Mesothelial cell of epicardium (in vitro differentiated cells): Measurements from ENCODE around the gene HAUS3. TPM values are rescaled to one million over a fixed set of nuclear protein-coding genes. Genes with fewer than 3 reads are reported as not detected.
"Not testable (repeated sequence)": the region's sequence is repeated elsewhere in the genome, so short reads cannot be mapped to it uniquely, and the experiment has no call there.

Source experiments
- DNase-seq, 2 experiments: peaks; one replicate each; pipeline ENCODE4 v3.0.0; 2021; ENCODE audit warnings: low spot score in 2 of 2; ENCODE audit not compliant: unreplicated experiment in 2 of 2
- H3K27ac Mint-ChIP-seq: 2 replicates; pipeline ENCODE4 v1.8.0; 2021; ENCODE audit warnings: mixed read lengths
- H3K27me3 Mint-ChIP-seq: 2 replicates; pipeline ENCODE4 v1.8.0; 2021; ENCODE audit warnings: low read depth, mixed read lengths
- H3K36me3 Mint-ChIP-seq: 2 replicates; pipeline ENCODE4 v1.8.0; 2021; ENCODE audit warnings: mixed read lengths
- H3K4me1 Mint-ChIP-seq: 2 replicates; pipeline ENCODE4 v1.8.0; 2021; ENCODE audit warnings: mixed read lengths
- H3K4me3 Mint-ChIP-seq: 2 replicates; pipeline ENCODE4 v1.8.0; 2021; ENCODE audit warnings: mild to moderate bottlenecking, moderate library complexity, mixed read lengths
- H3K9me3 Mint-ChIP-seq: 2 replicates; pipeline ENCODE4 v1.8.0; 2021; ENCODE audit warnings: mixed read lengths
- total RNA-seq: library from RNA; stranded (reverse); gene quantifications from 3 replicates; pipeline ENCODE4 v1.2.1, GENCODE V29; 2021
- TF ChIP-seq, protein P1 (sequence below): fragments of 200-600 bp; sonication (generic); IDR thresholded peaks from one replicate; pipeline ENCODE4 v1.5.0; 2021; ENCODE audit warnings: antibody characterized with exemption; ENCODE audit not compliant: unreplicated experiment

The HAUS3 gene
- total RNA-seq, 1 donor from 2014 or later = 16.9 TPM

DNA sequence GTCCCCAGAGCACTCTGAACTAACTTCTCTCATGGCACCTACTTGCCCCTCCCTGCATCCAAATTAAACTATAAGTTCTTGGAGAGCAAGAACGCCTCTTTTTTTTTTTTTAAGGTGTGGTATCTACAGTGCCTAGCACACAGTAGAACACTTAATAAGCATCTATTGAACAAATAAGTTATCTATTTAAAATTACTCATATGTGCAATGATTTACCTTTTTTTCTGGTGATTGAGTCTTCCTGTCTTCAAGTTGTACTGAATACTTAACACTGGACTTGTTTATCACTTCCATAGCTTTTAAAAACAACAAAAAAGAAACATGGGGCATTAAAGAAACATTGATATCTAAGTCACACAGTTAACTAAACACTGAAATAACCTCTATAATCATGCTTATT, 29.1 kb downstream of the HAUS3 start:
- H3K27me3 Mint-ChIP-seq = peaks cover 8% of the 10 kb centered on the region

DNA sequence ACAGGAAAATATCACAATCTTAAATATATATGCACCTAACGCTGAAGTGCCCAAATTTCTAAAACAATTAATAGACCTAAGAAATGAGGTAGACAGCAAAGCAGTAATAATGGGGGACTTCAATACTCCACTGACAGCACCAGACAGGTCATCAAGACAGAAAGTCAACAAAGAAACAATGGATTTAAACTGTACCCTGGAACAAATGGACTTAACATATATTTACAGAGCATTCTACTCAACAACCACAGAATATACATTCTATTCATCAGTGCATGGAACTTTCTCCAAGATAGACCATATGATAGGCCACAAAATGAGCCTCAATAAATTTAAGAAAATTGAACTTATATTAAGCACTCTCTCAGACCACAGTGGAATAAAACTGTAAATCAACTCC, 39.1 kb downstream of the HAUS3 start:
- not testable (repeated sequence) for H3K36me3 Mint-ChIP-seq, H3K27ac Mint-ChIP-seq, H3K9me3 Mint-ChIP-seq, H3K27me3 Mint-ChIP-seq, DNase-seq, H3K4me3 Mint-ChIP-seq, H3K4me1 Mint-ChIP-seq

More for the DNA sequence above, 29.1 kb downstream of the HAUS3 start:
- Mint-ChIP-seq H3K36me3 (no peaks in the 10 kb centered on the region), H3K4me3 (no peak overlapping the region), H3K27ac (no peak overlapping the region), H3K9me3 (no peaks in the 10 kb centered on the region), H3K4me1 (no peaks in the 10 kb centered on the region)
- no peak for DNase-seq
- TF ChIP-seq, protein P1, sequence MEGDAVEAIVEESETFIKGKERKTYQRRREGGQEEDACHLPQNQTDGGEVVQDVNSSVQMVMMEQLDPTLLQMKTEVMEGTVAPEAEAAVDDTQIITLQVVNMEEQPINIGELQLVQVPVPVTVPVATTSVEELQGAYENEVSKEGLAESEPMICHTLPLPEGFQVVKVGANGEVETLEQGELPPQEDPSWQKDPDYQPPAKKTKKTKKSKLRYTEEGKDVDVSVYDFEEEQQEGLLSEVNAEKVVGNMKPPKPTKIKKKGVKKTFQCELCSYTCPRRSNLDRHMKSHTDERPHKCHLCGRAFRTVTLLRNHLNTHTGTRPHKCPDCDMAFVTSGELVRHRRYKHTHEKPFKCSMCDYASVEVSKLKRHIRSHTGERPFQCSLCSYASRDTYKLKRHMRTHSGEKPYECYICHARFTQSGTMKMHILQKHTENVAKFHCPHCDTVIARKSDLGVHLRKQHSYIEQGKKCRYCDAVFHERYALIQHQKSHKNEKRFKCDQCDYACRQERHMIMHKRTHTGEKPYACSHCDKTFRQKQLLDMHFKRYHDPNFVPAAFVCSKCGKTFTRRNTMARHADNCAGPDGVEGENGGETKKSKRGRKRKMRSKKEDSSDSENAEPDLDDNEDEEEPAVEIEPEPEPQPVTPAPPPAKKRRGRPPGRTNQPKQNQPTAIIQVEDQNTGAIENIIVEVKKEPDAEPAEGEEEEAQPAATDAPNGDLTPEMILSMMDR = no peak

DNA sequence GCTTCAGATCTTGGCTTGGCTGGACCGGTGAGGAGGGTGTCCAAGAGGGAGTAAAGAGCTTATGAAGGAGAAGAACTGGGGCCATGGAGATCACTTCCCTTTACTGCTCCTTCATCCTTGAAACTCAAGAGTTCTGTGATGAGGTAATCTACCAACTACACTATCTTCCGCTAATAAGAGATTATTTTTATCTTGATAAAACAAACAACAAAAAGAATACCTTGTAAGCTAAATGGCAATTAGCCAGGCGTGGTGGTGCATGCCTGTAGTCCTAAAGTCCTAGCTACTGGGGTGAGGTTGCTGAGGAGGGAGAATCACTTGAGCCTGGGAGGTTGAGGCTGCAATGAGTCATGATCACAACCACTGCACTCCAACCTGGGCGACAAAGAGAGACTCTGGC, 47.4 kb downstream of the HAUS3 start:
- no peak overlapping the region for H3K27ac Mint-ChIP-seq
- peaks cover 12% of the 10 kb centered on the region for H3K9me3 Mint-ChIP-seq
- no peaks in the 10 kb centered on the region for H3K4me1 Mint-ChIP-seq
- TF ChIP-seq, protein P1 = no peak
- peaks cover 9% of the 10 kb centered on the region for H3K36me3 Mint-ChIP-seq
- H3K27me3 Mint-ChIP-seq = no peaks in the 10 kb centered on the region
- no peak overlapping the region for H3K4me3 Mint-ChIP-seq
- no peak for DNase-seq

- Mint-ChIP-seq H3K27me3 (no peaks in the 10 kb centered on the region), H3K27ac (no peak overlapping the region)
Observed at GRCh38 chr4:2193326-2193725, 48.6 kb downstream of the HAUS3 start.

DNA sequence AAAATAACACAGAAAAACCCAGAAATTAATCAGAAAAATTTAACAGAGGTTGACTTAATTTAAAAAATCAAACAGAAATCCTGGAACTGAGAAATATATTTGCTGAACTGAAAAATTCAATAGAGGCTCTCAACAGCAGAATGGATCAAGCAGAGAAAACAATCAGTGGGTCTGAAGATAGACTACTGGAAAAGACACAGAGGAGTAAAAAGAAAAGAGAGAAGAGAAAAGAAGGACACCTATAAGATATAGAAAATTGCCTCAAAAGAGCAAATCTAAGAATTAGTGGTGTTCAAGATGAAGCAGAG, 55.1 kb downstream of the HAUS3 start:
- H3K9me3 Mint-ChIP-seq = peaks cover 32% of the 10 kb centered on the region
- H3K27ac Mint-ChIP-seq = no peak overlapping the region
- H3K4me1 Mint-ChIP-seq = no peaks in the 10 kb centered on the region

More at GRCh38 chr4:2193326-2193725, 48.6 kb downstream of the HAUS3 start:
- Mint-ChIP-seq H3K36me3 (peaks cover 7% of the 10 kb centered on the region), H3K9me3 (peaks cover 11% of the 10 kb centered on the region), H3K4me1 (no peaks in the 10 kb centered on the region), H3K4me3 (no peak overlapping the region)
- TF ChIP-seq, protein P1 = no peak
- DNase-seq = no peak

GRCh38 chr4:2186133-2186864, 55.6 kb downstream of the HAUS3 start:
- Mint-ChIP-seq H3K27me3 (no peaks in the 10 kb centered on the region), H3K27ac (no peak overlapping the region), H3K9me3 (peaks cover 32% of the 10 kb centered on the region), H3K36me3 (peaks cover 12% of the 10 kb centered on the region), H3K4me1 (no peaks in the 10 kb centered on the region), H3K4me3 (no peak overlapping the region)
- TF ChIP-seq, protein P1 = no peak
- DNase-seq = no peak

More for the DNA sequence above, 55.1 kb downstream of the HAUS3 start:
- DNase-seq = no peak
- Mint-ChIP-seq H3K27me3 (no peaks in the 10 kb centered on the region), H3K4me3 (no peak overlapping the region), H3K36me3 (peaks cover 12% of the 10 kb centered on the region)
- TF ChIP-seq, protein P1 = no peak
